ENCODE results near the gene STK26. TPM values are rescaled to one million over a fixed set of nuclear protein-coding genes. Genes with fewer than 3 reads are reported as not detected.

STK26 gene
- 10 to 100 TPM in 1 of 9 donors, 1 to 10 TPM in 7, under 1 TPM in 1; 0.72 to 25.7 (median 1.4) TPM for total RNA-seq
- polyA plus RNA-seq: 1 to 10 TPM; 1.2 to 3.8 (median 1.4) TPM
- long read RNA-seq, donor 1, partial matches to known transcripts: 0 of 2 reads
- long read RNA-seq, donor 1, other reads (novel, unspliced or antisense): 0 of 2 reads
- long read RNA-seq, donor 2: 0 reads
- long read RNA-seq, donor 3: 0 reads
- long read RNA-seq, donor 4: 0 reads
- long read RNA-seq, donor 5: 0 reads
- long read RNA-seq, donor 6: 0 reads
- long read RNA-seq, donor 7, partial matches to known transcripts: 0 of 1 reads
- long read RNA-seq, donor 7, other reads (novel, unspliced or antisense): 0 of 1 reads
- long read RNA-seq, donor 8, partial matches to known transcripts: 0 of 3 reads
- long read RNA-seq, donor 8, other reads (novel, unspliced or antisense): 0 of 3 reads
- long read RNA-seq, donor 9: 0 reads
- long read RNA-seq, donor 10: 0 reads

DNA sequence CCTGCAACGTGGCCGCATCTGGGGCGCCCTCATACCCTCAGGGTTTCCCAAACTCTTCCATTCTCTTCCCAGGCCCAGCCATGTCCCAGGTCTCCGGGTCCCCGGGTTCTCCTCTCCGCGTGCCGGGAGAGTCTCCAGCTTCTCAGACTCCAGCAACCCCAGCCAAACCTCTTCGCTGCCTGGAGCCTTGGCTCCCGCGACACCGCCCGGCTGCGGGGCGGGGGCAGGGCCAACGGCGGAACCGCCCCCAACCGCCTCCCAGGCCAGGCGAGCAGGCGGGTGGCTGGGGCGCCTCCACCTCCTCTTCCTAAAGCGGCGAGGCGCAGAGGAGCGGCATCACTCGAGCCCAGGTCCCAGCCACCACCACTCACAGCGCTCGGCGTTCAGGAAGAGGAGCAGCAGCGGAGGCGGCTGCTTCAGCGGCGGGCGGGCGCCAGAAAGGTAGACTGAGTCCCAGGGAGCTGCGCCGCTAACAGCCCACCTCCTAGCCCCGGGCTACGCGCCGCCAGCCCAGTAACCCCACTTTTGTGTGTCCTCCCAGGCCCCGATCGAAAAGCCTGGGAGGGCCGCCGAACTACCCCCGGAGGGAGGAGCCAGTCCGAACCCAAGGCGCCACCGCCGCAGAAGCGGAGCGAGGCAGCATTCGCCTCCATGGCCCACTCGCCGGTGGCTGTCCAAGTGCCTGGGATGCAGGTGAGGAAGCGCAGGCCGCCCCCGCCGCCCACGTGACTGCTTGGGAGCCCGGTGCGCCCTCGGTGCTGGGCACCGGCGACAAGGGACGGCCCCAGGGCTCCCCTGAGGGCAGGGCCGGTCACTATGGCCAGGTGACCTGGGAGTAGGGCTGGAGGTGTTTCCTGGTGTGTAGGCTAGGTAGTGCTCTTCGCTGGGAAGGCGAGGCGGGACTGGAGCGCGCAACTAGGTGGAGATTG, at the start of gene STK26:
Gene STK26 (plus strand): TSS at position 336 of the 929 bp plus-strand sequence. CDS start 316 bp downstream, at position 652.
- H3K27me3 ChIP-seq: peaks cover 33% of the 10 kb centered on the region
- H3K4me3 ChIP-seq: peak within 1 kb of the TSS in 2 of 4 donors; percentile 34 to 57
- H3K9me3 ChIP-seq (replicated peaks in 1 of 3): no peaks in the 10 kb centered on the region
- 1 to 42% (median 14%) methylated on average over 6 to 73 of the region's 73 CpGs for WGBS, 4 donors
- H3K36me3 ChIP-seq (replicated peaks in 1 of 2): no peaks in the 10 kb centered on the region
- TF ChIP-seq CTCF (IDR thresholded peaks at IDR 0.05) (no peak), POLR2A (IDR thresholded peaks at IDR 0.05) (peak; percentile 23 to 53)
- peaks cover 0 to 6% of the 10 kb centered on the region in 2 donors for H3K4me1 ChIP-seq (replicated peaks in 1 of 2)
- peak within 1 kb of the TSS in 1 of 5 donors; percentile 64 for H3K27ac ChIP-seq
- DNase-seq: peak; percentile 37 to 65 (median 53)
- intact Hi-C loops (cut with DNase I): no loop called here

- intact Hi-C loops (cut with DNase I): no loop called here
Measured at GRCh38 chrX:131975851-131976250, 47.3 kb upstream of the STK26 start.

GRCh38 chrX:131977619-131978018, 45.5 kb upstream of the STK26 start:
- 50 to 61% (median 55%) methylated on average over 2 to 3 of the region's 3 CpGs for WGBS, 4 donors
- TF ChIP-seq POLR2A (IDR thresholded peaks at IDR 0.05): no peak
- TF ChIP-seq CTCF (IDR thresholded peaks at IDR 0.05): no peak
- intact Hi-C loops (cut with DNase I): no loop called here
- no peaks in the 10 kb centered on the region for H3K9me3 ChIP-seq (replicated peaks in 1 of 3)
- H3K27me3 ChIP-seq: peaks cover 27% of the 10 kb centered on the region
- H3K27ac ChIP-seq: no peak overlapping the region
- no peak for DNase-seq
- no peak overlapping the region for H3K4me3 ChIP-seq
- no peaks in the 10 kb centered on the region for H3K4me1 ChIP-seq (replicated peaks in 1 of 2)
- no peaks in the 10 kb centered on the region for H3K36me3 ChIP-seq (replicated peaks in 1 of 2)

More at GRCh38 chrX:131975851-131976250, 47.3 kb upstream of the STK26 start:
- Histone ChIP-seq H3K27me3 (peaks cover 15% of the 10 kb centered on the region), H3K27ac (no peak overlapping the region), H3K9me3 (replicated peaks in 1 of 3) (no peaks in the 10 kb centered on the region), H3K36me3 (replicated peaks in 1 of 2) (no peaks in the 10 kb centered on the region), H3K4me1 (replicated peaks in 1 of 2) (no peaks in the 10 kb centered on the region), H3K4me3 (no peak overlapping the region)
- TF ChIP-seq POLR2A (IDR thresholded peaks at IDR 0.05): no peak
- no peak for TF ChIP-seq CTCF (IDR thresholded peaks at IDR 0.05)
- no peak for DNase-seq
- WGBS, 4 donors: 50 to 65% (median 53%) methylated on average over 2 of the region's 2 CpGs

GRCh38 chrX:131979116-131979515, 44.0 kb upstream of the STK26 start:
- Histone ChIP-seq H3K36me3 (replicated peaks in 1 of 2) (no peaks in the 10 kb centered on the region), H3K4me3 (no peak overlapping the region), H3K27ac (no peak overlapping the region), H3K4me1 (replicated peaks in 1 of 2) (no peaks in the 10 kb centered on the region), H3K27me3 (peaks cover 27% of the 10 kb centered on the region), H3K9me3 (replicated peaks in 1 of 3) (no peaks in the 10 kb centered on the region)
- DNase-seq: no peak
- intact Hi-C loops (cut with DNase I): no loop called here
- TF ChIP-seq CTCF (IDR thresholded peaks at IDR 0.05) (no peak), POLR2A (IDR thresholded peaks at IDR 0.05) (no peak)

Data from adrenal gland (tissue), 19 donors.